Keratinocyte (primary cell): ENCODE data around the gene MLXIPL. TPM values are rescaled to one million over a fixed set of nuclear protein-coding genes. Genes with fewer than 3 reads are reported as not detected.

Experiments used
- DNase-seq: peaks from one replicate; pipeline ENCODE4 v3.0.0-alpha.2; 2011; ENCODE audit warnings: low read depth, missing footprints, low spot score
- FAIRE-seq: peaks from 2 replicates; lab custom pipeline; 2011; peaks lifted over from hg19 to GRCh38; lab: Jason Lieb, UNC
- H2AFZ ChIP-seq: 2 replicates; pipeline ENCODE4 v1.6.0; 2012; ENCODE audit warnings: low read length, control low read depth, inconsistent platforms; ENCODE audit not compliant: control insufficient read depth
- H3K27ac ChIP-seq: 2 replicates; pipeline ENCODE4 v1.5.1; 2011; ENCODE audit warnings: low read length; ENCODE audit not compliant: control insufficient read depth, insufficient read depth
- H3K27me3 ChIP-seq: 3 replicates; pipeline ENCODE4 v1.6.0; 2011; ENCODE audit warnings: low read length; ENCODE audit not compliant: control insufficient read depth, insufficient read depth; ENCODE audit errors: extremely low read depth
- H3K36me3 ChIP-seq, 2 experiments: 2 replicates in 1 of 2; 3 replicates in 1 of 2; pipeline ENCODE4 v1.5.1; 2011; ENCODE audit warnings: low read length in 2 of 2, mild to moderate bottlenecking in 1 of 2; ENCODE audit not compliant: control insufficient read depth in 2 of 2, insufficient read depth in 2 of 2; ENCODE audit errors: extremely low read depth in 1 of 2
- H3K4me1 ChIP-seq: 3 replicates; pipeline ENCODE4 v1.5.1; 2011; ENCODE audit warnings: low read length; ENCODE audit not compliant: control insufficient read depth, insufficient read depth; ENCODE audit errors: extremely low read depth
- H3K4me2 ChIP-seq: 3 replicates; pipeline ENCODE4 v1.6.0; 2011; ENCODE audit warnings: low read depth, low read length; ENCODE audit not compliant: control insufficient read depth, insufficient read depth; ENCODE audit errors: extremely low read depth
- H3K4me3 ChIP-seq, 3 experiments: fragments of 200-600 bp in 1 of 3; sonication (generic) in 1 of 3; 2 replicates in 2 of 3; 3 replicates in 1 of 3; pipeline ENCODE4 v1.5.1; 2011 to 2016; ENCODE audit warnings: low read length in 3 of 3, mild to moderate bottlenecking in 3 of 3, control low read depth in 2 of 3, inconsistent platforms in 1 of 3, low read depth in 1 of 3, mixed read lengths in 1 of 3, mixed run types in 1 of 3, moderate library complexity in 1 of 3; ENCODE audit not compliant: control insufficient read depth in 2 of 3, insufficient read depth in 2 of 3; ENCODE audit errors: extremely low read depth in 1 of 3
- H3K79me2 ChIP-seq: 2 replicates; pipeline ENCODE4 v1.6.0; 2012; ENCODE audit warnings: low read length; ENCODE audit not compliant: control insufficient read depth, insufficient read depth
- H3K9ac ChIP-seq: 3 replicates; pipeline ENCODE4 v1.6.0; 2011; ENCODE audit warnings: low read length; ENCODE audit not compliant: control insufficient read depth, insufficient read depth; ENCODE audit errors: extremely low read depth
- H3K9me1 ChIP-seq: 3 replicates; pipeline ENCODE4 v1.6.0; 2011; ENCODE audit warnings: low read length; ENCODE audit not compliant: control insufficient read depth, insufficient read depth; ENCODE audit errors: extremely low read depth
- H3K9me3 ChIP-seq: 2 replicates; pipeline ENCODE4 v1.5.1; 2012; ENCODE audit warnings: low read depth, low read length; ENCODE audit not compliant: control insufficient read depth
- H4K20me1 ChIP-seq: 3 replicates; pipeline ENCODE4 v1.6.0; 2011; ENCODE audit warnings: low read length; ENCODE audit not compliant: control insufficient read depth, insufficient read depth; ENCODE audit errors: extremely low read depth
- CTCF ChIP-seq, 3 experiments: IDR thresholded peaks in 1 of 3; conservative IDR thresholded peaks in 1 of 3; optimal IDR thresholded peaks in 1 of 3; 2 replicates in 2 of 3; 3 replicates in 1 of 3; pipeline versions ENCODE3 to v1.5.1; 2011; ENCODE audit warnings: low read length in 3 of 3, mild to moderate bottlenecking in 3 of 3, moderate library complexity in 2 of 3, control low read depth in 1 of 3, inconsistent platforms in 1 of 3; ENCODE audit not compliant: insufficient read depth in 2 of 3; ENCODE audit errors: extremely low read depth in 1 of 3
- EZH2 ChIP-seq: IDR thresholded peaks from one replicate; pipeline ENCODE4 v1.6.1; 2012; ENCODE audit warnings: inconsistent platforms, mild to moderate bottlenecking, low read length, moderate library complexity
- dilution Hi-C: fragments of 300-500 bp; cut with MboI; formaldehyde crosslinking; loops from one replicate; pipeline ENCODE4 v1.7.0; 2020; ENCODE audit warnings: low sequenced_read_pairs; ENCODE audit not compliant: extremely low pct_ligation_motif_present
- polyA plus RNA-seq, 5 experiments: library from polyadenylated mRNA; depleted of rRNA in 3 of 5; stranded (reverse) in 3 of 5; stranded (forward) in 1 of 5; unstranded in 1 of 5; fragments of >200 nt; gene quantifications; 1 replicate in 1 of 5; 2 replicates in 3 of 5; 3 replicates in 1 of 5; pipeline versions ENCODE4 v1.2.1 to v1.2.3, GENCODE V29; 2011 to 2012; ENCODE audit warnings: missing spikeins in 2 of 5, low read depth in 1 of 5, low replicate concordance in 1 of 5

Gene MLXIPL
- polyA plus RNA-seq, 1 donor (not counting 4 experiments of a cell fraction or from before 2014, with no cell fraction given) = 0.05 TPM

- no peaks in the 10 kb centered on the region for H3K9me3 ChIP-seq
- peaks cover 2% of the 10 kb centered on the region for H4K20me1 ChIP-seq
- H3K4me3 ChIP-seq = no peak overlapping the region
- FAIRE-seq (no peak), DNase-seq (no peak)
- dilution Hi-C loops = no loop called here
- H3K27me3 ChIP-seq = no peaks in the 10 kb centered on the region
- H3K4me1 ChIP-seq = no peaks in the 10 kb centered on the region
- peaks cover 71% of the 10 kb centered on the region for H3K79me2 ChIP-seq
- H2AFZ ChIP-seq = no peak overlapping the region
- H3K9ac ChIP-seq = no peak overlapping the region
- peaks cover 8 to 10% of the 10 kb centered on the region in 2 experiments for H3K36me3 ChIP-seq
- H3K4me2 ChIP-seq = no peak overlapping the region
- TF ChIP-seq CTCF (optimal IDR thresholded peaks at IDR 0.05 in 1 of 3, IDR thresholded peaks at IDR 0.05 in 1 of 3, conservative IDR thresholded peaks at IDR 0.05 in 1 of 3; ENCODE audit: extremely low read depth in 1 of 3, insufficient read depth in 2 of 3, low read length in 3 of 3) (no peak), EZH2 (no peak)
- no peaks in the 10 kb centered on the region for H3K9me1 ChIP-seq
- no peak overlapping the region for H3K27ac ChIP-seq
Measured at GRCh38 chr7:73549176-73549575, 75.1 kb downstream of the MLXIPL start.

DNA sequence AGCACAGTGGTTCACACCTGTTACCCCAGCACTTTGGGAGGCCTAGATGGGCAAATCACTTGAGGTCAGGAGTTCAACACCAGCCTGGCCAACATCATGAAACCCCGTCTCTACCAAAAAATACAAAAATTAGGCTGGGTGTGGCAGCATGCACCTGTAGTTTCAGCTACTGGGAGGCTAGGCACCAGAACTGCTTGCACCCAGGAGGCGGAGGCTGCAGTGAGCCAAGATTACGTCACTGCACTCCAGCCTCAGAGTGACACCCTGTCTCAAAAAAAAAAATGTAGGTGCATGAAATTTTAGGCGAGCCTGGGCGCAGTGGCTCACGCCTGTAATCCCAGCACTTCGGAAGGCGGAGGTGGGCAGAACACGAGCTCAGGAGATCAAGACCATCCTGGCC lies 76.5 kb downstream of the MLXIPL start:
- dilution Hi-C loops = no loop called here
- H3K27me3 ChIP-seq = no peaks in the 10 kb centered on the region
- no peak for DNase-seq
- H3K9me1 ChIP-seq = no peaks in the 10 kb centered on the region
- H3K4me3 ChIP-seq = no peak overlapping the region
- peaks cover 10 to 14% of the 10 kb centered on the region in 2 experiments for H3K36me3 ChIP-seq
- no peak for TF ChIP-seq CTCF (optimal IDR thresholded peaks at IDR 0.05 in 1 of 3, IDR thresholded peaks at IDR 0.05 in 1 of 3, conservative IDR thresholded peaks at IDR 0.05 in 1 of 3; ENCODE audit: extremely low read depth in 1 of 3, insufficient read depth in 2 of 3, low read length in 3 of 3)
- TF ChIP-seq EZH2 = no peak
- H3K9ac ChIP-seq = no peak overlapping the region
- H3K27ac ChIP-seq = no peak overlapping the region
- no peaks in the 10 kb centered on the region for H3K4me1 ChIP-seq
- no peak for FAIRE-seq
- H3K79me2 ChIP-seq = peaks cover 64% of the 10 kb centered on the region
- no peak overlapping the region for H3K4me2 ChIP-seq
- H4K20me1 ChIP-seq = peaks cover 9% of the 10 kb centered on the region
- H2AFZ ChIP-seq = no peak overlapping the region
- H3K9me3 ChIP-seq = no peaks in the 10 kb centered on the region
